Nephron progenitor cell (in vitro differentiated cells): ENCODE measurements around the gene KCNQ1.

ENCODE experiments used
- DNase-seq: peaks from one replicate; pipeline ENCODE4 v3.0.0; 2021
- H3K27ac Mint-ChIP-seq: 2 replicates; pipeline ENCODE4 v1.8.0; 2021; ENCODE audit warnings: mild to moderate bottlenecking, moderate library complexity, mixed read lengths
- H3K27me3 Mint-ChIP-seq: 2 replicates; pipeline ENCODE4 v1.8.0; 2021; ENCODE audit warnings: mild to moderate bottlenecking, low read depth, mixed read lengths; ENCODE audit not compliant: poor library complexity
- H3K36me3 Mint-ChIP-seq: 2 replicates; pipeline ENCODE4 v1.8.0; 2021; ENCODE audit warnings: low read depth, mixed read lengths
- H3K4me1 Mint-ChIP-seq: 2 replicates; pipeline ENCODE4 v1.8.0; 2021; ENCODE audit warnings: mixed read lengths
- H3K4me3 Mint-ChIP-seq: 2 replicates; pipeline ENCODE4 v1.8.0; 2021; ENCODE audit warnings: mild to moderate bottlenecking, moderate library complexity, mixed read lengths
- H3K9me3 Mint-ChIP-seq: 2 replicates; pipeline ENCODE4 v1.8.0; 2021; ENCODE audit warnings: mild to moderate bottlenecking, moderate library complexity, mixed read lengths
- TF ChIP-seq, protein P1 (sequence below): fragments of 200-600 bp; sonication (generic); IDR thresholded peaks from 2 replicates; pipeline ENCODE4 v1.5.0; 2021; ENCODE audit warnings: antibody characterized with exemption

KCNQ1 gene

DNA sequence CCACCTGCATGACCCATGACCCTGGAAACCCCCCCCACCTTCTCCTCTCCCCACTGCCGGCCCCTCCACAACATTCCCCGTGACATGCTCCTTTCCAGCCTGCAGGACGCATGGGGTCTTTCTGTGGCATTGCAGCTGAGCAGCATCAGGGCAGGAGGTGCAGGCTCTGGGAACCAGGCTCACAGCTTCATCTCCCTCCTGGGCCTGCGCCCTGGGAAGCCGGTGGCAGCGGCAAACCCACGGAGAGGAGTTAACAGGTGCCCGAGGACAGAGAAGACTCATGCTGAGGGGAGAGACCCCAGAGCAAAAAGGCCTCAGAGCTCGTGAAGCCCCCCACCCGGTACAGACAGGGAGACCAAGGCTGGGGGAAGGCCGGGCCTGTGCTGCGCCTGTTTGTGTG, 408.6 kb downstream of the KCNQ1 start:
- Mint-ChIP-seq H3K27ac (no peak overlapping the region), H3K9me3 (no peaks in the 10 kb centered on the region), H3K36me3 (no peaks in the 10 kb centered on the region), H3K4me3 (no peak overlapping the region), H3K4me1 (peaks cover 21% of the 10 kb centered on the region), H3K27me3 (peaks cover 14% of the 10 kb centered on the region)
- TF ChIP-seq, protein P1, sequence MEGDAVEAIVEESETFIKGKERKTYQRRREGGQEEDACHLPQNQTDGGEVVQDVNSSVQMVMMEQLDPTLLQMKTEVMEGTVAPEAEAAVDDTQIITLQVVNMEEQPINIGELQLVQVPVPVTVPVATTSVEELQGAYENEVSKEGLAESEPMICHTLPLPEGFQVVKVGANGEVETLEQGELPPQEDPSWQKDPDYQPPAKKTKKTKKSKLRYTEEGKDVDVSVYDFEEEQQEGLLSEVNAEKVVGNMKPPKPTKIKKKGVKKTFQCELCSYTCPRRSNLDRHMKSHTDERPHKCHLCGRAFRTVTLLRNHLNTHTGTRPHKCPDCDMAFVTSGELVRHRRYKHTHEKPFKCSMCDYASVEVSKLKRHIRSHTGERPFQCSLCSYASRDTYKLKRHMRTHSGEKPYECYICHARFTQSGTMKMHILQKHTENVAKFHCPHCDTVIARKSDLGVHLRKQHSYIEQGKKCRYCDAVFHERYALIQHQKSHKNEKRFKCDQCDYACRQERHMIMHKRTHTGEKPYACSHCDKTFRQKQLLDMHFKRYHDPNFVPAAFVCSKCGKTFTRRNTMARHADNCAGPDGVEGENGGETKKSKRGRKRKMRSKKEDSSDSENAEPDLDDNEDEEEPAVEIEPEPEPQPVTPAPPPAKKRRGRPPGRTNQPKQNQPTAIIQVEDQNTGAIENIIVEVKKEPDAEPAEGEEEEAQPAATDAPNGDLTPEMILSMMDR, result no peak
- no peak for DNase-seq

DNA sequence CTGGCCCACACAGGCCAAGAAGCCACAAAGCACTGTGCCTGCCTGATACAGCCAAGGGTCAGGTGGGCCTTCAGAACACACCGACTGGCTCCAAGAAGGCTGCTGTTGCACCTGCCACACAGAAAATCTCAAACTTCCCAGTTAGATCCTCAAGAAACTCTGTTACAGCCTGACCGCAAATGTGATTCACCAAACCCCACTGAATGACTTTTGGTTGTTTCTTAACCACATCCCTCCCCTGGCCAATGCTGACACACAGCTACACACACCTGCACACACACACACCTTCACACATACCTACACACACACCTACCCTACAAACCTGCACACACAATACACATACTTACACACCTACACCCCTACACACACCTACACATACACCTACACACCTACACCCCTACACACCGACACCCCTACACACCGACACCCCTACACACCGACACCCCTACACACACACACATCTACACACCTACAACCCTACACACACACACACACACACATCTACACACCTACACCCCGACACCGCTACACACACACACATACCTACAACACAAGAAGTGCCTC, 409.3 kb downstream of the KCNQ1 start:
- TF ChIP-seq, protein P1, result no peak
- Mint-ChIP-seq H3K4me1 (peaks cover 16% of the 10 kb centered on the region), H3K4me3 (no peak overlapping the region), H3K36me3 (no peaks in the 10 kb centered on the region), H3K9me3 (no peaks in the 10 kb centered on the region), H3K27me3 (peaks cover 10% of the 10 kb centered on the region), H3K27ac (no peak overlapping the region)
- DNase-seq, result no peak

DNA sequence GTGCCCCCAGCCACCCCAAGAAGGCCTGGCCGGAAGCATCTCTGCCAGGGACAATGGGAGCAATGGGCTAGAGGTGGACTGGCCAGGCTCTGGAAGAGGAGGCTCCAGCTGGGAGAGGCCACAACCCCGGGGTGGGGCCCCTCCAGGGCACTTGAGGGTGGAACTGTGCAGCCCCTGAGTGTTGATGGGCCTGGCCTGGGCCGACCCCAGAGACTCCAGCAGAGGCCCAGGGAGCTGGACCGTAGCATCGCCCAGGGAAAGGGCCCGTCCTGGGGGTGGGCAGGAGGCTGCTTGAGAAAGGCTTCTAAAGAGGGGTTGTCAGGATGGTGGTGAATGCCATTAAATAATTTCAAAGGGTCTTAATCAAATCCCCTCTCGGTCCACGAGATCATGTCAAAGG, 410.4 kb downstream of the KCNQ1 start:
- Mint-ChIP-seq H3K4me3 (no peak overlapping the region), H3K9me3 (no peaks in the 10 kb centered on the region), H3K36me3 (no peaks in the 10 kb centered on the region), H3K27ac (no peak overlapping the region), H3K4me1 (peaks cover 11% of the 10 kb centered on the region), H3K27me3 (peaks cover 7% of the 10 kb centered on the region)
- TF ChIP-seq, protein P1, result no peak
- no peak for DNase-seq

DNA sequence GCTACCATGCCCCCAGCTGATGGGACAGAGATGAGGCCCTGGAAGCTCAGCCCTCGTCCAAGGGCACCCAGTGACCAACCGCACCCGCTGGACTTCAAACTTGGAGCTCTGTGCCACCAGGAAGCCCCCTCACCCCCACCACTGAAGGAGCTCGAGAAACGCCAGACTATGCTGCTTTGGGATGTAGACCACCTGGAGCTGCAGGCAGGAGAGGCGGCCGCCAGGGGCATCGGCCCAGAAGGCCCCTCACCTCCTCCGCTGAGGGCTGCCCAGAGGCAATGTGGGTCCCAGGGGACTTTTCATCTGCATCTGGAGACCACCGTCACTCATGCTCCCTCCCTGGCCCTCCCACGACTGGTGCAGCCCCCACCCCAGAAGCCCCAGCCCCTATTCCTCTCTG, 412.5 kb downstream of the KCNQ1 start:
- H3K4me1 Mint-ChIP-seq, result peaks cover 11% of the 10 kb centered on the region

DNA sequence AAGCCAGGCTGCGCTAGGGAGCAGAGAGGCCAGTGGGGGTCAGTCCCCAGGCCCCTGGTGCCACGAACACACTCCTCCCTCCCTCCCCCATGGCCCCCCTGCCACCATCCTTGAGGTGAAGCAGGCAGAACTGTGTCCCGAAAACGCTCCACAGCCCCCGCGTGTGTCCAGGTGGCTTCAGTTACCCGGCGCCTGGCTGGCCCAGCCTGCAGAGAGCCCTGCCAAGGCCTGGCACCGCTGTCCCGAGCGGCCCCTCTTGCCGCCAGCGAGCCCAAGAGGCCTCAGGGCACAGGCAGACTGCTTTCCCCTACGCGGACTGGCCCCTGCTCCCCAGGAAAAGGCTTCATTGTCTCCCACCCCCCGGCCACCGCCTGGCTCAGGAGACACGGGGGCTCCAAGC, 413.1 kb downstream of the KCNQ1 start:
- TF ChIP-seq, protein P1, result no peak
- Mint-ChIP-seq H3K4me1 (peaks cover 11% of the 10 kb centered on the region), H3K36me3 (no peaks in the 10 kb centered on the region), H3K4me3 (no peak overlapping the region), H3K9me3 (no peaks in the 10 kb centered on the region), H3K27me3 (peaks cover 17% of the 10 kb centered on the region), H3K27ac (no peak overlapping the region)
- DNase-seq, result no peak

More for the DNA sequence above, 412.5 kb downstream of the KCNQ1 start:
- Mint-ChIP-seq H3K4me3 (no peak overlapping the region), H3K27me3 (peaks cover 17% of the 10 kb centered on the region), H3K27ac (no peak overlapping the region), H3K9me3 (no peaks in the 10 kb centered on the region), H3K36me3 (no peaks in the 10 kb centered on the region)
- DNase-seq, result no peak
- TF ChIP-seq, protein P1, result no peak

DNA sequence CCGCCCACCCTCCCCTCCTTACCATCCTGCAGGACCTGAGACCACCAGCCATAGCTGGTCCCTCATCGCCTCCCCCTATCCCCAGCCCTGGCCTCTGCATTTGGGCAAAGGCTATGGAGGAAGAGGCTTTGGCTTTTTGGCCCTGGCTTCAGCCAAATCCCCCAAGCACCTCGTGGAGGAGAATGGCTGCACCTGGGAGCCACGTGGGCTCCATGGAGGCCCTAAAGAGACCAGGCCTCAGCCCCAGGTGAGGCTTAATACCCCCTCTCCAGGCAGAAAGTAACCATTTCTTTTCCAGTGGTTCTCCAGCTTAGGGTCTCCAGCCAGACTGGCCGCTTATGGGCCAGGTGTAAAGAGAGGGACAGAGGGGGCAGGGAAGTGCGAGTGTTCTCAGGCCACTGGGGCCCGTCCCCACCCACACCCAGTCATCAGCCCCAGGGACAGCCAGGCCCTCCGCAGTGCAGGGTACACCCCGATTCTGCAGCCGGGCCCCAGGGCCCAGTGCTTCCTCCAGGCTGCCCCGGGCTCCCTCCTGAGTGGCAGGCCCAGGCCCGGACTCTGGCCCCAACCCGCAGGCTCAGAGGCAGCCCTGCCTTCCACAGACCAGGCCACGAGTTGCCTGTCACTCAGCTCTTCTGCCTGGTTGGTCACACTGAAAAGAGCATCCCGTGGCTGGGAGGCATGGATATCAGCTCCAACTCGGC, 414.3 kb downstream of the KCNQ1 start:
- Mint-ChIP-seq H3K27ac (no peak overlapping the region), H3K27me3 (peaks cover 20% of the 10 kb centered on the region), H3K4me3 (no peak overlapping the region), H3K36me3 (no peaks in the 10 kb centered on the region), H3K4me1 (peaks cover 16% of the 10 kb centered on the region), H3K9me3 (no peaks in the 10 kb centered on the region)
- TF ChIP-seq, protein P1, result no peak
- DNase-seq, result no peak
